Mesodermal cell (in vitro differentiated cells): ENCODE measurements around the gene FAAH.

Experiments used
- H3K27ac ChIP-seq: 2 replicates; pipeline ENCODE4 v1.7.0; 2013; ENCODE audit warnings: mild to moderate bottlenecking, low read depth, low read length, moderate library complexity; ENCODE audit not compliant: severe bottlenecking
- H3K36me3 ChIP-seq: 2 replicates; pipeline ENCODE4 v1.7.1; 2013; ENCODE audit warnings: mild to moderate bottlenecking, low read length, moderate library complexity; ENCODE audit not compliant: control insufficient read depth, insufficient read depth
- H3K4me1 ChIP-seq: one replicate; pipeline ENCODE4 v1.7.1; 2013; ENCODE audit warnings: mild to moderate bottlenecking, low read length; ENCODE audit not compliant: insufficient read depth, control insufficient read depth, poor library complexity, severe bottlenecking
- H3K4me3 ChIP-seq: 2 replicates; pipeline ENCODE4 v1.7.0; 2013; ENCODE audit warnings: low read length, control low read depth, mild to moderate bottlenecking; ENCODE audit not compliant: insufficient read depth, poor library complexity, severe bottlenecking; ENCODE audit errors: extremely low read depth
- H3K9me3 ChIP-seq: 2 replicates; pipeline ENCODE4 v1.7.1; 2013; ENCODE audit warnings: mild to moderate bottlenecking, low read length, moderate library complexity; ENCODE audit not compliant: control insufficient read depth
- WGBS, 2 experiments: methylation state at CpG; one replicate each; pipeline ENCODE4 v1.1.5; 2013; ENCODE audit warnings: missing lambda C conversion rate in 2 of 2; ENCODE audit not compliant: insufficient coverage in 2 of 2; 5-methylcytosine and 5-hydroxymethylcytosine counted together

Gene FAAH

GRCh38 chr1:46400421-46400820 is 6.3 kb downstream of the FAAH start:
- Histone ChIP-seq H3K4me1 (peaks cover 4% of the 10 kb centered on the region), H3K4me3 (no peak overlapping the region), H3K27ac (no peak overlapping the region), H3K36me3 (no peaks in the 10 kb centered on the region), H3K9me3 (no peaks in the 10 kb centered on the region)
- WGBS, 2 experiments = 79 to 95% methylated on average over 2 to 4 of the region's 4 CpGs

GRCh38 chr1:46401154-46401913 is 7.2 kb downstream of the FAAH start:
- Histone ChIP-seq H3K4me1 (peaks cover 2% of the 10 kb centered on the region), H3K27ac (no peak overlapping the region)

GRCh38 chr1:46401964-46402626 is 8.0 kb downstream of the FAAH start:
- Histone ChIP-seq H3K27ac (no peak overlapping the region), H3K4me1 (no peaks in the 10 kb centered on the region), H3K9me3 (no peaks in the 10 kb centered on the region), H3K36me3 (no peaks in the 10 kb centered on the region), H3K4me3 (no peak overlapping the region)
- WGBS, 2 experiments = 59 to 64% methylated on average over 6 to 7 of the region's 10 CpGs

More at GRCh38 chr1:46401154-46401913, 7.2 kb downstream of the FAAH start:
- WGBS, 2 experiments = 82 to 84% methylated on average over 5 to 6 of the region's 6 CpGs
- no peak overlapping the region for H3K4me3 ChIP-seq
- no peaks in the 10 kb centered on the region for H3K9me3 ChIP-seq
- H3K36me3 ChIP-seq = no peaks in the 10 kb centered on the region

GRCh38 chr1:46403916-46404315 is 9.8 kb downstream of the FAAH start:
- Histone ChIP-seq H3K4me3 (no peak overlapping the region), H3K36me3 (no peaks in the 10 kb centered on the region), H3K9me3 (no peaks in the 10 kb centered on the region), H3K27ac (no peak overlapping the region), H3K4me1 (no peaks in the 10 kb centered on the region)
- WGBS, 2 experiments = 77 to 93% methylated on average over 3 to 5 of the region's 5 CpGs

GRCh38 chr1:46404482-46405196 is 10.5 kb downstream of the FAAH start:
- Histone ChIP-seq H3K4me3 (no peak overlapping the region), H3K9me3 (no peaks in the 10 kb centered on the region), H3K27ac (no peak overlapping the region), H3K4me1 (no peaks in the 10 kb centered on the region), H3K36me3 (no peaks in the 10 kb centered on the region)
- 90 to 97% methylated on average over 5 of the region's 7 CpGs for WGBS, 2 experiments

GRCh38 chr1:46405197-46405555 is 11.1 kb downstream of the FAAH start:
- 93 to 96% methylated on average over 9 of the region's 12 CpGs for WGBS, 2 experiments
- Histone ChIP-seq H3K4me1 (no peaks in the 10 kb centered on the region), H3K27ac (no peak overlapping the region), H3K36me3 (no peaks in the 10 kb centered on the region), H3K9me3 (no peaks in the 10 kb centered on the region), H3K4me3 (no peak overlapping the region)

- H3K4me1 ChIP-seq = no peaks in the 10 kb centered on the region
- 93 to 94% methylated on average over 12 of the region's 17 CpGs for WGBS, 2 experiments
- H3K36me3 ChIP-seq = no peaks in the 10 kb centered on the region
- no peaks in the 10 kb centered on the region for H3K9me3 ChIP-seq
- no peak overlapping the region for H3K27ac ChIP-seq
- no peak overlapping the region for H3K4me3 ChIP-seq
These were observed 11.6 kb downstream of the FAAH start for GRCh38 chr1:46405724-46406123.

- Histone ChIP-seq H3K4me1 (no peaks in the 10 kb centered on the region), H3K27ac (peak overlapping the region; percentile 45), H3K9me3 (no peaks in the 10 kb centered on the region), H3K4me3 (no peak overlapping the region), H3K36me3 (no peaks in the 10 kb centered on the region)
- WGBS, 2 experiments = 32 to 42% methylated on average over 8 to 13 of the region's 13 CpGs
These were observed 12.9 kb downstream of the FAAH start for GRCh38 chr1:46406881-46407608.

- Histone ChIP-seq H3K9me3 (no peaks in the 10 kb centered on the region), H3K36me3 (no peaks in the 10 kb centered on the region), H3K4me1 (no peaks in the 10 kb centered on the region), H3K27ac (no peak overlapping the region), H3K4me3 (no peak overlapping the region)
- WGBS, 2 experiments = 96 to 98% methylated on average over 4 to 9 of the region's 9 CpGs
These were observed 13.5 kb downstream of the FAAH start for GRCh38 chr1:46407636-46408035.

- no peak overlapping the region for H3K27ac ChIP-seq
- H3K9me3 ChIP-seq = no peaks in the 10 kb centered on the region
- no peaks in the 10 kb centered on the region for H3K36me3 ChIP-seq
- 93 to 96% methylated on average over 10 of the region's 12 CpGs for WGBS, 2 experiments
- H3K4me1 ChIP-seq = no peaks in the 10 kb centered on the region
- no peak overlapping the region for H3K4me3 ChIP-seq
These were observed 14.4 kb downstream of the FAAH start for GRCh38 chr1:46408356-46409062.
